Measurements from ENCODE around the gene CFAP77.

CFAP77 gene

DNA sequence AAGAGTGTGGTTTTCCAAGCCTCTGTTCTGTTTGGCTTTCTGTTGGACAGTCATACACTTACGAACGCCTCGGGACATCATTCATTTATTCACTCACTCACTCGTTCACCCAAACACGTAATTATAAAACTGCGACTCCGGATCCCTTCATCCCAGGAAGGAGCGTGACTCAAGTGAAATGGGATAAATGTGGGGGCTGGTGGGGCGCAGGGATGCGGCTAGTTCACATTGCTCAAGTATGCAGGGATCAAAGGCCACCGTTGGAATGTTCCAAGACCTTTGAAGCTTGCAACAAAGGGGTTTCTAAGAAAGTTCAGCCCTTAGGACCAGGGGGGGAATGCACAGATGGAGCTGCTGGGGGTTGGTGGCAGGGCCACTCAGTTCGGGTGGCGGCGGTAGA is 64.2 kb downstream of the CFAP77 start:
- TF ChIP-seq, protein P1, sequence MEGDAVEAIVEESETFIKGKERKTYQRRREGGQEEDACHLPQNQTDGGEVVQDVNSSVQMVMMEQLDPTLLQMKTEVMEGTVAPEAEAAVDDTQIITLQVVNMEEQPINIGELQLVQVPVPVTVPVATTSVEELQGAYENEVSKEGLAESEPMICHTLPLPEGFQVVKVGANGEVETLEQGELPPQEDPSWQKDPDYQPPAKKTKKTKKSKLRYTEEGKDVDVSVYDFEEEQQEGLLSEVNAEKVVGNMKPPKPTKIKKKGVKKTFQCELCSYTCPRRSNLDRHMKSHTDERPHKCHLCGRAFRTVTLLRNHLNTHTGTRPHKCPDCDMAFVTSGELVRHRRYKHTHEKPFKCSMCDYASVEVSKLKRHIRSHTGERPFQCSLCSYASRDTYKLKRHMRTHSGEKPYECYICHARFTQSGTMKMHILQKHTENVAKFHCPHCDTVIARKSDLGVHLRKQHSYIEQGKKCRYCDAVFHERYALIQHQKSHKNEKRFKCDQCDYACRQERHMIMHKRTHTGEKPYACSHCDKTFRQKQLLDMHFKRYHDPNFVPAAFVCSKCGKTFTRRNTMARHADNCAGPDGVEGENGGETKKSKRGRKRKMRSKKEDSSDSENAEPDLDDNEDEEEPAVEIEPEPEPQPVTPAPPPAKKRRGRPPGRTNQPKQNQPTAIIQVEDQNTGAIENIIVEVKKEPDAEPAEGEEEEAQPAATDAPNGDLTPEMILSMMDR (IDR thresholded peaks at IDR 0.05; ENCODE audit: insufficient read depth, low read length, missing control alignments), result no peak
- H3K4me3 ChIP-seq (ENCODE audit: low read depth, low read length), result no peak overlapping the region
- no peak for DNase-seq (ENCODE audit: low read depth, low spot score)
- CTCF ChIA-PET, result no interaction called here
- POLR2A ChIA-PET, result no interaction called here

DNA sequence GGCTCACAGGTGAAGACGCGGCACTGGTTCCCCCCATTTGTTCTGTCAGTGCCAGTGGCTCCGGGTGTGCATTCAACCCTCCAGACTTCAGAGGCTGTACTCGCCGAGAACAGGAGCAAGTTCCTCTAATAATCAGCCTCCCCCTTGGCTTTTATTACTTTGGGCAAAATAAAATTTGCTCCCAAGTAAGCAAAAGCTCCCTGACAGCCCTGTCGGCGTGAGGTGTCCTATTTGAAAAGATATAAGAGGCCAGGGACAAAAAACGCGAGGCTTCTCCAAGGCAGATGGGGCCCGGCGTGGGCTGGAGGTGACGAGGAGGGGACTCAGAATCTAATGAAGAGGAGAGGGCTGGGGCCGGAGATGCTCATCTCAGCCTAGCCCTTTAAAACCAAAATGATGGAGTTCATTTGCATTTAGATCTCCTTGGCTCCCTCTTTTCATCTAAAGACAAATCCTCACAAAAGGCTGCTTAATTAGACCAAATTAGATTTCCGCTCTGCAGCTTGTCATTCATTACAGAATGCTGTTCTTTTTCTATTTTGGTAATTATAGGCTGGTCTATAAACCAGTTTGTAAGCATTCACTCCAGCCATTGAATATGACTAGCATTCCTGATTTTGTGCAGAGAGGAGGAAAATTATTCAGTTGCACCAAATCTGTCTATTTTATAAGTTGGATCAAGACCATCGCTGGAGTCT is 68.5 kb downstream of the CFAP77 start:
- ChIA-PET CTCF (no interaction called here), POLR2A (no interaction called here)
- TF ChIP-seq, protein P1 (IDR thresholded peaks at IDR 0.05; ENCODE audit: insufficient read depth, low read length, missing control alignments), result no peak
- H3K4me3 ChIP-seq (ENCODE audit: low read depth, low read length), result no peak overlapping the region
- no peak for DNase-seq (ENCODE audit: low read depth, low spot score)

DNA sequence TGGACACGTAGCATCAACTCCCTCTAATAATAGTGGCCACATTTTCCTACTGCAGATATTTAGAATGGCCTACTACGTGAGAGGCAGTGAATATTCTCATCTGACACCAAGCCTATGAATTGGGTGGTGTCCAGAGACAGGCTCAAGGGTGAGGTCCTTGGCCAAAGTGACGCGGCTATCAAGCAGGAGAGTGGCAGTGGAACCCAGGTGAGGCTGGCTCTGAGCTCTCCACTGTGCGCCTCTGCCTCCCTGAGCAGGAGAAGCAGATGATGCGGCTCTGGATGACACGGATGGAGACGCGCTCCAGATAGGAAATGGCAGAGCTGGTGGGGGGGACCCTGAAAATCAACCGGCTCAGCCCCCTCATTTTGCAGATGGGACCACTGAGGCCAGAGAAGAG is 69.7 kb downstream of the CFAP77 start:
- CTCF ChIA-PET, result no interaction called here
- TF ChIP-seq, protein P1 (IDR thresholded peaks at IDR 0.05; ENCODE audit: insufficient read depth, low read length, missing control alignments), result no peak
- POLR2A ChIA-PET, result no interaction called here
- DNase-seq (ENCODE audit: low read depth, low spot score), result no peak
- H3K4me3 ChIP-seq (ENCODE audit: low read depth, low read length), result no peak overlapping the region

DNA sequence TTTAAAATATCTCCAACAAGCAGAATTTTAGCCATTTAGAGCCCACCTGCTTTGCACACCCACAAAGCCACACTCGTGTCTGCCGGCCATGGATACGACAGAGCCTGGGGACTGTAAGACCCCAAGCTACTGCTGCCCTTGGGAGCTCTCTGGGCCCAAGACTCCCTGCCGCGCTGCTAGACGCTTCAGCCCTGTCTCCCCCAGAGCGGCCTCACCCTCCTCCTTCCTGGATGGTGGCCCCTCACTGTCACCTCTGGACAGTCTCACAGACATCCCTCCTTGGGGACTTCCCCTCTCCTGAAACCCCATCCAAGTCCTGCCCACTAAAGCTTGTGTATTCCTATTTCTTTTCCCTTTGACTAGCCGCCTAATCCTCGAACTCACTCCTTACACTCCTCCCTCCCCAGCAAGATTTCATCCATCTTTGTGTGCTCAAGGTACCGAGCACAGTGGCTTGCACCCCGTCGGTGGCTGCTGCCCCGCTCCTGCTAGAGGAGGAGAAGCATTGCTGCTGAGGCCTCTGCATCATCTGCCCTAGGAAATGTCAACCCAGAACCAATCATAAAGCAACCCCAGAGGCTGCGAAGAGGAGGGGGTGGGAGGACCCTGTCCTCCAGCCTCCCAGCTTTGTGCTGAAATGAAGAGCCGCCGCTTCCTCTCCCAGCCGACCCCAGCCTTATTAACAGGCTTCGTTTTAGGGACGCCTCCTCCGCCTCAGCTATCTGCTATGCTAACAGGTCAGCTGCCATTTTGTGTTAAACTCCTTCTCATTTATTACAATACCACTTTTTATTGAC is 71.2 kb downstream of the CFAP77 start:
- CTCF ChIA-PET, result interaction anchor here (0.6 to 1.2 kb wide), 2 partner anchors 67 to 93 kb away, joined by 3 read pairs; no protein-coding TSS in a partner anchor
- no peak for DNase-seq (ENCODE audit: low read depth, low spot score)

DNA sequence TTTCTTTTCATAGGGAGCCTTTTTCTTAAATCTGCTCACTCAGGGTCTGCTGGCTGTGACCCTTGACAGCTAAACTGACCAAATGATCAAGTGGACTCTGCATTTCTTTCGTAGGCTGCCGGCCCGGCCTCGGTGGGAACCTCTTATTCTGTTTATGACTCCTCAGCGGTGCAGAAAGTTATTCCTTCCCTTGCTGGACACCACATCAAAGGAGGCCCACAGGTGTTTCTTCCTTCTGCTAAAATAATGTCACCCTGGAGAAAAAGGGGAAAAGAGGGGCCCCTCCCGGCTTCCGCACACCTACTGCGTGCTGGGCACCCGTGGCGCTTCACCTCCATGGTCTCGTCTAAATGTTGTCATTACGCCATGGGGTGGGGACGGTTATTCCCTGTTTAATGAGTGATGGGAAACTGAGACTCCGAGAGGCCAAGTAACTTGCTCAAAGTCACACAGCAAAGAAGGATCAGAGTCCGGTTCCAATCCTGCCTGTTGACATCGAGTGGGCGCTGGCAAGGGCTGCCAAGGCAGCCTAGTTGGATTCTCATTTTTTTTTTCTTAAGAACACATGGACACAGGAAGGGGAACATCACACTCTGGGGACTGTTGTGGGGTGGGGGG is 72.3 kb downstream of the CFAP77 start:
- no peak overlapping the region for H3K4me3 ChIP-seq (ENCODE audit: low read depth, low read length)

More for the DNA sequence above, 71.2 kb downstream of the CFAP77 start:
- TF ChIP-seq, protein P1 (IDR thresholded peaks at IDR 0.05; ENCODE audit: insufficient read depth, low read length, missing control alignments), result no peak
- H3K4me3 ChIP-seq (ENCODE audit: low read depth, low read length), result no peak overlapping the region
- POLR2A ChIA-PET, result no interaction called here

More for the DNA sequence above, 72.3 kb downstream of the CFAP77 start:
- CTCF ChIA-PET, result no interaction called here
- TF ChIP-seq, protein P1 (IDR thresholded peaks at IDR 0.05; ENCODE audit: insufficient read depth, low read length, missing control alignments), result no peak
- no peak for DNase-seq (ENCODE audit: low read depth, low spot score)
- POLR2A ChIA-PET, result no interaction called here

All from AG04449 (cell line).